GM19463 (cell line): ENCODE data around the gene ADD1.
A peak's percentile ranks its signal among the peaks of the same experiment; 100 is the strongest.

Experiments
- ATAC-seq: cut with Tn5 transposase; IDR thresholded peaks from one replicate; pipeline ENCODE4 v1.9.1; 2021; ENCODE audit warnings: mild to moderate bottlenecking, moderate library complexity; ENCODE audit not compliant: unreplicated experiment

ADD1 gene

GRCh38 chr4:2834001-2834921, 9.4 kb upstream of the ADD1 start:
- ATAC-seq = no peak

GRCh38 chr4:2835978-2836377, 7.7 kb upstream of the ADD1 start:
- ATAC-seq = no peak

GRCh38 chr4:2836391-2836859, 7.2 kb upstream of the ADD1 start:
- no peak for ATAC-seq

- ATAC-seq = no peak
Measured at GRCh38 chr4:2837110-2837903, 6.3 kb upstream of the ADD1 start.

GRCh38 chr4:2837904-2838496, 5.6 kb upstream of the ADD1 start:
- ATAC-seq = no peak

GRCh38 chr4:2839060-2839459, 4.6 kb upstream of the ADD1 start:
- ATAC-seq = no peak

GRCh38 chr4:2842687-2843262, 869 bp upstream of the ADD1 start:
- ATAC-seq = no peak

- ATAC-seq = peak; percentile 10
Measured at GRCh38 chr4:2843941-2844584, 419 bp downstream of the ADD1 start.

GRCh38 chr4:2846172-2846571, 2.5 kb downstream of the ADD1 start:
- no peak for ATAC-seq

GRCh38 chr4:2847302-2847871, 3.7 kb downstream of the ADD1 start:
- ATAC-seq = no peak

- no peak for ATAC-seq
Measured at GRCh38 chr4:2848449-2848848, 4.8 kb downstream of the ADD1 start.

- ATAC-seq = no peak
Measured at GRCh38 chr4:2849267-2850152, 5.9 kb downstream of the ADD1 start.

GRCh38 chr4:2850966-2851798, 7.5 kb downstream of the ADD1 start:
- ATAC-seq = no peak

- ATAC-seq = peak; percentile 52
Measured at GRCh38 chr4:2852481-2852921, 8.9 kb downstream of the ADD1 start.

GRCh38 chr4:2855584-2855983, 11.9 kb downstream of the ADD1 start:
- ATAC-seq = no peak

- no peak for ATAC-seq
Measured at GRCh38 chr4:2856266-2856665, 12.6 kb downstream of the ADD1 start.

GRCh38 chr4:2857349-2857927, 13.8 kb downstream of the ADD1 start:
- no peak for ATAC-seq
